GM06990 (cell line): Measurements from ENCODE around the gene C11orf24.
A peak's percentile ranks its signal among the peaks of the same experiment; 100 is the strongest.
"Not testable (repeated sequence)": the region's sequence is repeated elsewhere in the genome, so short reads cannot be mapped to it uniquely, and the experiment has no call there.

Experiments
- DNase-seq: peaks from one replicate; pipeline ENCODE4 v3.0.0-alpha.2; 2011; ENCODE audit not compliant: insufficient read length; ENCODE audit errors: extremely low read depth
- H3K27me3 ChIP-seq: replicated peaks from 2 replicates; pipeline ENCODE4 v1.6.0; 2011; ENCODE audit warnings: low read length; ENCODE audit not compliant: control insufficient read depth, insufficient read depth
- H3K36me3 ChIP-seq: 2 replicates; pipeline ENCODE4 v1.5.1; 2011; ENCODE audit warnings: low read length; ENCODE audit not compliant: control insufficient read depth, insufficient read depth
- H3K4me3 ChIP-seq: replicated peaks from 2 replicates; pipeline ENCODE4 v1.5.1; 2011; ENCODE audit warnings: low read depth, mild to moderate bottlenecking, control low read depth, low read length
- TF ChIP-seq, protein P1 (sequence below): IDR thresholded peaks from 2 replicates; pipeline ENCODE4 v1.5.1; 2011; ENCODE audit warnings: low read length, control low read depth, mild to moderate bottlenecking, inconsistent platforms; ENCODE audit not compliant: insufficient read depth, poor library complexity, severe bottlenecking

C11orf24 gene

DNA sequence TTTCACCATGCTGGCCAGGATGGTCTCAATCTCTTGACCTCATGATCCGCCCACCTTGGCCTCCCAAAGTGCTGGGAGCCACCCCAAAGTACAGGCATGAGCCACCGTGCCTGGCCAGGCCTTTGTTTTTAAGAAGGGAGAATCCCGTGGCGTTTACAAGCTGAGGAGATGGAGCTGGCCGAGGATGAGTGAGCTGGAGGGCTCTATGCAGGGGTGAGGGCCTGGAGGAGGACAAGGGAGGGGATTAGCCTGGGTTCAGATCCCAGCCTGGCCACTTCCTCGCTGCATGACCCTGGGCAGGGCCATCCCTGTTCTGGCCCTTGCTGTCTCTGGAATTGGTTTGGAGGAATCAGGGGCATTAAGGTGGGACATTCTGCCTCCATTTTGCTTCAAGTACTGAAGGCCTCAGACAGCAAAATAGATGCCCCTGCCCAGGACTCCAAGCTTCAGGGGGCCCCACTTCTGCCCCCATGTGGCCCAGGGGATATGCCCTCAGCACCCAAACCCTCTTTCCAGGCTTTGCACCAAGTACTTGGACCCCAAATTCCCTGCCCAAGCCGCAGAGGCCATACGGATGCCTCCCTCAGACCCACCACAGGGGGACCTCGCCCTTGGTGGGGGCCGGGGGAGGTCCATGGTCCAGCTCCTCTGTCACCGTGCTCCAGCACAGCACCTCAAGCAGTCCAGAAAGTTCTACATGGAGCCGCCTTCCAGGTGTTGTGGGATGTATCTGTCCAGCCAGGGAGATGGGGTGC lies 28.5 kb upstream of the C11orf24 start:
- Histone ChIP-seq H3K4me3 (no peak overlapping the region), H3K36me3 (no peaks in the 10 kb centered on the region), H3K27me3 (no peaks in the 10 kb centered on the region)
- no peak for DNase-seq
- TF ChIP-seq, protein P1, sequence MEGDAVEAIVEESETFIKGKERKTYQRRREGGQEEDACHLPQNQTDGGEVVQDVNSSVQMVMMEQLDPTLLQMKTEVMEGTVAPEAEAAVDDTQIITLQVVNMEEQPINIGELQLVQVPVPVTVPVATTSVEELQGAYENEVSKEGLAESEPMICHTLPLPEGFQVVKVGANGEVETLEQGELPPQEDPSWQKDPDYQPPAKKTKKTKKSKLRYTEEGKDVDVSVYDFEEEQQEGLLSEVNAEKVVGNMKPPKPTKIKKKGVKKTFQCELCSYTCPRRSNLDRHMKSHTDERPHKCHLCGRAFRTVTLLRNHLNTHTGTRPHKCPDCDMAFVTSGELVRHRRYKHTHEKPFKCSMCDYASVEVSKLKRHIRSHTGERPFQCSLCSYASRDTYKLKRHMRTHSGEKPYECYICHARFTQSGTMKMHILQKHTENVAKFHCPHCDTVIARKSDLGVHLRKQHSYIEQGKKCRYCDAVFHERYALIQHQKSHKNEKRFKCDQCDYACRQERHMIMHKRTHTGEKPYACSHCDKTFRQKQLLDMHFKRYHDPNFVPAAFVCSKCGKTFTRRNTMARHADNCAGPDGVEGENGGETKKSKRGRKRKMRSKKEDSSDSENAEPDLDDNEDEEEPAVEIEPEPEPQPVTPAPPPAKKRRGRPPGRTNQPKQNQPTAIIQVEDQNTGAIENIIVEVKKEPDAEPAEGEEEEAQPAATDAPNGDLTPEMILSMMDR: no peak

DNA sequence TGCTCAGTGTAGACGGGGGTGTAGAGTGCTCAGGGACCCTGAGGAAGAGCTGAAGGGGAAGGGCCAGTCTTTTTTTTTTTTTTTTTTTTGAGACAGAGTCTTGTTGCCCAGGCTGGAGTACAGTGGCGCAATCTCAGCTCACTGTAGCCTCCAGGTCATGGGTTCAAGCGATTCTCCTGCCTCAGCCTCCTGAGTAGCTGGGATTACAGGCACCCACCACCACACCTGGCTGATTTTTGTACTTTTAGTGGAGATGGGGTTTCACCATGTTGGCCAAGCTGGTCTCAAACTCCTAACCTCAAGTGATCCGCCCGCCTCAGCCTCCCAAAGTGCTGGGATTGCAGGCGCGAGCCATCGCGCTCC lies 27.7 kb upstream of the C11orf24 start:
- DNase-seq, H3K4me3 ChIP-seq, H3K27me3 ChIP-seq, H3K36me3 ChIP-seq: not testable (repeated sequence)

DNA sequence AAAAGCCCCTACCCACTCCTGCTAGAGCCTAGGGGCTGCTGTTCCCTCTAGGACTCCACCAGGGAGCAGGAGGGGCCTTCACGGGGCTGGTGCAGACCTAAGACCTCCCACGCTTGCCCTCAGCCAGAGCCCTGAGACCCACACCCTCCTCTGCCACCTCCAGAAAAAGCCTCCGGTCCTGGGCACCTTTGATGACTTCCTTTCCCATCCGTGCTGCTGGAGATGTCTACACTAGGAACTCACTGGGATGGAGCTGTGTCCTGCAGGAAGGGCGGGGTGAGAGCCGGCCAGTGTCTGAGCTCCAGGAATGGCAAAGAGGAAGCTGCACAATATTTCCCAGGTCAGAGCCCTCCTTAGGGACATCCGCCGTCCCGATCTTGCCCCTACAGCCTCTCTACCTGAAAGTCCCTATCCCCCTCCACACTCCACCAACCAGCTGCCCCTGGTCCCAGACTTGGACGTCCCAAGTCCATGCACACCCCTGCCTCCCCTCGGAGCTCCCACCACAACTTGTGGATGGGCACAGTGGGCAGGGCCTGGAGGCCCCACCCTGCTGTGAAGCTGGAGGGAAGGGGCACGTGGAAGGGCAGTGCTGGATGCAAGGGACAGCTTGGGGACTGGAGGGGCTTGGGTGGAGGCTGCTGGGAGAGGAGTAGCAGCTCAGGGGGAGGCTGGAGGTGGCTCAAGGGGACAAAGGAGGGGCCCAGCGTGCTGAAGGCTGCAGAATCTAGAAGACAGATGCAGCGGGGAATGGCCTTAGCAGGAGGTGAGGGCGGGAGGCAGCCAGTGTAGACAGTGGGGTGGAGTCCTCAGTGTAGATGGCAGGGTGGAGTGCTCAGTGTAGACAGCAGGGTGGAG lies 27.1 kb upstream of the C11orf24 start:
- H3K4me3 ChIP-seq: no peak overlapping the region
- no peak for DNase-seq
- H3K27me3 ChIP-seq: no peaks in the 10 kb centered on the region
- TF ChIP-seq, protein P1: no peak
- no peaks in the 10 kb centered on the region for H3K36me3 ChIP-seq

DNA sequence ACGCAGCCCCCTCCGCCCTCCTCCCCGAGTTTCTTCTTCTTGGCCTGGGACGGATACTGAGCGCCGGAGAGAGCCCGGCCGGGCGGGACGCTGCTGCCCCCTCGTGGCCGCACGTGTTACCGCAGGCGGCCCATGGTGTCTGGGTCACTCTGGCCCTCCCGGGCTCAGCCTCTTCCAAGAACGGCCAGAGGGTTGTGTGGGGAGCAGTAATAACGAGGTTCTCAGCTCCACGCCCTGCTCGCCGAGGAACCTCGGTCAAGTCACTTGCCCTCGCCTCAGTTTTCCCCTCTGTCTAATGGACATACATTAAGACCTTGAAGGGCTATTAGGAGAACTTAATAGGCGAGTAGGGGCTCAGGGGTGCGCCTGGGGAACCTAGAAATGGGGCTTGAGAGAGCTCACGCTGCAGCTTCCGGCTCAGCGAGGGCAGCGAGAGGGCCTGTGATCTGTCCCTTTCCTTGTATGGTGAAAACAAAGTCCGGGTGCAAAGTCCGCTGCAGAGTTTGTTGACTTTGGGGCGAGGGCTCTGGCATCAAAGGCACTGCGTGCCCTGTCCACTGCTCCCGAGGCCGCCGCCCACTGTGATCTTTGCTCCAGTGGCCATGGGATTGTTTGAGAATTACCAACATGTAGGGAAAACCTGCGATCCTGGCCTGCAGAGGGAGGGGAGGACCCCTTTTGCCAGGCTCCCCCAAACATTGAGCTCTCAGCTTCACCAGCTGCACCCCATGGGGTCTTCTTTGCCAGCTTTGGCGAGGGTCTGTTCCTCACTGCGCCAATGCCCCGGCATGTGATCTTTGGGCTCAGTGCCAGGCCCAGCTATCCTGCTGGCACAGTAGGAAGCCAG lies 26.3 kb upstream of the C11orf24 start:
- TF ChIP-seq, protein P1: peak; percentile 98
- Histone ChIP-seq H3K27me3 (no peaks in the 10 kb centered on the region), H3K4me3 (no peak overlapping the region)

DNA sequence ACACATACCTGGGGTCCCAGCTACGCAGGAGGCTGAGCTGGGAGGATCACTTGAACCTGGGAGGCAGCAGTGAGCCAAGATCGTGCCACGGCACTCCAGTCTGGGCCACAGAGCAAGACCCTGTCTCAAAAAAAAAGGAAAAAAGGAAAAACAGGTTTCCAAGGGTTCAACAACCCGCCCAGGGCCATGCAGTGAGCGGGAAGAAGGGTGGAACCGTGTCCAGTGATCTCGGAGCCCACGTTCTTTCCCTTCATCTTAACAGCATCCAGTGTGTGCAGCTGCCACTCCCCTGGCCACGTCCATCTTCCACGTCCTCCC lies 25.7 kb upstream of the C11orf24 start:
- Histone ChIP-seq H3K27me3 (no peaks in the 10 kb centered on the region), H3K36me3 (no peaks in the 10 kb centered on the region), H3K4me3 (no peak overlapping the region)
- TF ChIP-seq, protein P1: no peak
- DNase-seq: no peak

More for the DNA sequence above, 26.3 kb upstream of the C11orf24 start:
- H3K36me3 ChIP-seq: no peaks in the 10 kb centered on the region
- DNase-seq: peak; percentile 83

DNA sequence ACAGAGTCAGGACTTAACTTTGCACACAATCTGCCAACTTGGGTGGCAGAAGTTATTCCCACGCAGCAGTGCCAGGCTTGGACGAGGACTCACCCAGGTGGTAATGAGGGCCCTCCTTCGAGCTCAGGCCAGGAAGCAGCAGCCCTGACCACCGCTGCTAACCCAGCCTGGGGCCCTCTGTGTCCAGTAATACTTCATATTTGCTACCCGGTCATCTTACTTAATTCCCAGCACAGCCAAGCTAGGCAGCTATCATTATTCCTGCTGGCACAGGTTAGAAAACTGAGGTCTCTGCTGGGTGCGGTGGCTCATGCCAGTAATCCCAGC lies 25.2 kb upstream of the C11orf24 start:
- Histone ChIP-seq H3K27me3 (no peaks in the 10 kb centered on the region), H3K4me3 (no peak overlapping the region), H3K36me3 (no peaks in the 10 kb centered on the region)
- TF ChIP-seq, protein P1: no peak
- no peak for DNase-seq
